Neural progenitor cell (in vitro differentiated cells): ENCODE data around the gene C16orf74.

Experiments
- CTCF ChIP-seq: fragments of 200-600 bp; sonication (generic); IDR thresholded peaks from 2 replicates; pipeline ENCODE4 v1.5.1; 2017; ENCODE audit warnings: antibody characterized with exemption, mild to moderate bottlenecking
- EZH2 ChIP-seq: fragments of 200-600 bp; sonication (generic); IDR thresholded peaks from 2 replicates; pipeline ENCODE4 v1.6.1; 2017; ENCODE audit warnings: antibody characterized with exemption, mild to moderate bottlenecking, moderate library complexity
- EZH2phosphoT487 ChIP-seq: fragments of 200-600 bp; sonication (generic); IDR thresholded peaks from 2 replicates; pipeline ENCODE4 v1.6.1; 2017; ENCODE audit warnings: antibody characterized with exemption

GRCh38 chr16:85716680-85717038 is 34.2 kb downstream of the C16orf74 start:
- TF ChIP-seq EZH2: no peak
- no peak for TF ChIP-seq EZH2phosphoT487
- TF ChIP-seq CTCF: no peak
